ENCODE data around the gene APLP2.

Gene APLP2

GRCh38 chr11:130160498-130161155 lies 90.9 kb downstream of the APLP2 start:
- H3K4me3 ChIP-seq: peak overlapping the region; percentile 60
- DNase-seq (ENCODE audit: low spot score): no peak
- TF ChIP-seq CTCF (IDR thresholded peaks at IDR 0.05): no peak
- no peak overlapping the region for H3K27ac ChIP-seq

- H3K4me3 ChIP-seq: no peak overlapping the region
- no peak for TF ChIP-seq CTCF (IDR thresholded peaks at IDR 0.05)
- H3K27ac ChIP-seq: no peak overlapping the region
- DNase-seq (ENCODE audit: low spot score): no peak
Measured at GRCh38 chr11:130161441-130162145, 91.9 kb downstream of the APLP2 start.

- Histone ChIP-seq H3K27ac (no peak overlapping the region), H3K4me3 (no peak overlapping the region)
- no peak for DNase-seq (ENCODE audit: low spot score)
- TF ChIP-seq CTCF (IDR thresholded peaks at IDR 0.05): no peak
Measured at GRCh38 chr11:130162733-130163132, 93.0 kb downstream of the APLP2 start.

GRCh38 chr11:130163346-130164220 lies 93.9 kb downstream of the APLP2 start:
- peak; percentile 62 for DNase-seq (ENCODE audit: low spot score)
- TF ChIP-seq CTCF (IDR thresholded peaks at IDR 0.05): no peak
- H3K4me3 ChIP-seq: no peak overlapping the region
- H3K27ac ChIP-seq: peak overlapping the region in 1 of 2 donors; percentile 51

GRCh38 chr11:130164221-130164570 lies 94.5 kb downstream of the APLP2 start:
- no peak for TF ChIP-seq CTCF (IDR thresholded peaks at IDR 0.05)
- Histone ChIP-seq H3K27ac (no peak overlapping the region), H3K4me3 (no peak overlapping the region)
- no peak for DNase-seq (ENCODE audit: low spot score)

- DNase-seq (ENCODE audit: low spot score): peak; percentile 29
- H3K4me3 ChIP-seq: no peak overlapping the region
- H3K27ac ChIP-seq: no peak overlapping the region
- no peak for TF ChIP-seq CTCF (IDR thresholded peaks at IDR 0.05)
Measured at GRCh38 chr11:130165601-130166456, 96.1 kb downstream of the APLP2 start.
